Sciatic nerve (tissue), 2 donors: ENCODE data around the gene MAN1A1. TPM values are rescaled to one million over a fixed set of nuclear protein-coding genes. Genes with fewer than 3 reads are reported as not detected.

Experiments
- ATAC-seq: fragments of 200-7000 bp; cut with Tn5 transposase; one replicate; pipeline ENCODE4 v1.9.1; 2020; ENCODE audit warnings: mild to moderate bottlenecking, moderate library complexity
- DNase-seq: peaks from one replicate; pipeline ENCODE4 v3.0.0-alpha.2; 2020; ENCODE audit warnings: low spot score
- intact Hi-C: fragments of 100-400 bp; cut with DNase I; formaldehyde crosslinking; loops from one replicate; pipeline ENCODE4 v1.14.2; 2022
- total RNA-seq: library from RNA; stranded (reverse); fragmentation: NEBNext Ultra II Directional; extraction: Animal tissue kit (Norgen Biotek cat#: 25700); gene quantifications from one replicate; pipeline ENCODE4 v1.2.1, GENCODE V29; 2021
- donor health status: DM: no; HTN: no; CAD: no.
- donor health status: DM: no; HTN: no; CAD: no.

MAN1A1 gene
- total RNA-seq, 1 donor from 2014 or later = 65.1 TPM

GRCh38 chr6:119192200-119192599, 157.4 kb downstream of the MAN1A1 start:
- DNase-seq = no peak
- intact Hi-C loops = no loop called here
- no peak for ATAC-seq

- ATAC-seq = no peak
- DNase-seq = no peak
- intact Hi-C loops = no loop called here
Measured at GRCh38 chr6:119190176-119190575, 159.4 kb downstream of the MAN1A1 start.

GRCh38 chr6:119189498-119189897, 160.1 kb downstream of the MAN1A1 start:
- DNase-seq = no peak
- ATAC-seq = no peak
- intact Hi-C loops = no loop called here

DNA sequence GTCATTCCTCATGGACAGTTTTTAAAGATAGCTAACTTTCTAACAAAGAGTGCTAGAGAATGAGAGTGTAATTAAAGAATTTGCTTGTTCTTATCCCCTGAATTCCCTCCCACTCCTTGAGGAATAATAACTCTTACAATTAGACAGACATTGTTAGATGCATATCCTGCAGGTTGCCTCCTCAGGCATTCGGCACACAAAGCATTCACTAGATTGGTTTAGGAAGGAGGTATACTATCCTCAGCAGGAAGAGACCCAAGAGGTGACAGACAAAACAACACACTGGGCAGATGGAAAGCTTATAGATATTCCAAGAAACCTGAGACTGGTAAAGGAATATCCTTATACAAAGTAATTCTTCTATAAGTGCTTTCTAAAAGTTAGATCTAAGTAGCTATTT, 162.0 kb downstream of the MAN1A1 start:
- ATAC-seq (no peak), DNase-seq (no peak)
- intact Hi-C loops = no loop called here

- intact Hi-C loops = no loop called here
- DNase-seq (no peak), ATAC-seq (no peak)
Measured at GRCh38 chr6:119186490-119186889, 163.1 kb downstream of the MAN1A1 start.

DNA sequence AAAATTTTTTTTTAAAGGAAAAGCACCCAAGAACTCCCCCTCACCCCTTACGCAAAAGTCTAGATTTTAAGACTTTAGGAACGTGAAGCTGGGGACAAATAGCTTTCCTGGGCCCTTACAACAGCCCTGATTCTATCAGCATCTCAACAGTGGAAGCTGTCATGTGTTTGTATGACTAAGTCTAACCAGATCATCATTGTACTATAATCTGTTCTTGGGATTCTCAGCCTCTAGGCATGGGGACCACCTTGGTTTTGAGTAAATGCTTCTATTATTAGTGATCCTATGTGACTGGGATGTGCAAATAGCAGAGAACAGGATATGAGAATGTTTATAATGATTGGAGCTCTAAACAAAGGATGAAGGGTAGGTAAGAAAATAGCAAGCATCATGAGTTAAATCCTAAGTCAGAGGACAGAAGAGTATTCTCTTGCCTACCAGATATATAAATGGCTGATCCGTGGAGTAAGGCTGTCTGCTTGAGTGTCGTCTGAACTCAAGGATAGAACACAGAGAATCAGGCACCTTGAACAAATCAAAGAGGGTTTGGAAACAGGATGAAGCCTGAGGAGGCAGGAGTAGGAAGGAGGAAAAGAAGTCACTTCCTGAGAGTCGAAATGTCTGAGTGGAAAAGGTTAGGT, 165.4 kb downstream of the MAN1A1 start:
- intact Hi-C loops = no loop called here
- ATAC-seq (no peak), DNase-seq (no peak)

DNA sequence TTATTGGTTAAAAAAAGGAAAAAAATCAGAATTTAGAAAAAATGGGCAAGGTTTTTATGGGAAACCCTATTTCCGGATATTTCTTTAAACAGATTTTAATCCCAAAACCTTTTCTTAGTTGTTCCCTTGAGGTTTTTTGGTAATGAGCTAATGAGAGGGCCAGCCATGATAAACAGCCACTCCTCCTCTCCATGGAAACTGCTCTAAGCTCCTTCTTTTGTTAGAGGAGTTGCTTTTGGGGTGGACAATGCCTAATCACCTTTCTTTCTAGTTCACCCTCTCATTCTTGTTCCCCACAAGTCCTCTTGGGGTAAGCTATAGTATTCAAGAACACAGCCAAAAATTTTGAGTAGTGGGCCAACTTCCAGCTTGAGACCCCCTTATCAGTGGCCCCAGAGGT, 166.1 kb downstream of the MAN1A1 start:
- ATAC-seq (peak; percentile 85), DNase-seq (no peak)
- intact Hi-C loops = no loop called here

GRCh38 chr6:119182875-119183274, 166.7 kb downstream of the MAN1A1 start:
- ATAC-seq (no peak), DNase-seq (no peak)
- intact Hi-C loops = no loop called here

DNA sequence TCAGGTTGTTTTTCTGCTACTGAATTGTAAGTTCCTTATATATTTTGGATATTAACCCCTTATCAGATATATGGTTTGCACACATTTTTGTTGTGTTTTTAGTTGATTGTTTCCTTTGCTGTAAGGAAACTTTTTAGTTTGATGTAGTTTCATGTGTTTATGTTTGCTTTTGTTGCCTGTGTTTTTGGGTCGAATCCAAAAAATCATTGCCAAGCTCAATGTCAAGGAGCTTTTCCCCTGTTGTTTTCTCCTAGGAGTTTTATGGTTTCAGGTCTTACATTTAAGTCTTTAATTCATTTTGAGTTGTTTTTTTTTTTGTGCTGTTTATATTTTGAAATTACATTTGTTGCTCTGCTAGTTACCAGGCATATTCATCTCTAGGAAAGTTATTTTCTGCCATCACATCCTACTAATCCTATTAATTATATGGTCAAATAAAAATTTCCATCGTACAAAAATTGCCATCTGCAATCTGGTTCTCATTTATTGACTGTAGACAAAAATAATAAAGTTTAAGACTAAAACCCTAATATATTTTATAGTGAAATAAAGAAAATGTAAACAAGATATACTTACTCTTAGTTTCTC, 167.3 kb downstream of the MAN1A1 start:
- DNase-seq (no peak), ATAC-seq (no peak)
- intact Hi-C loops = no loop called here

DNA sequence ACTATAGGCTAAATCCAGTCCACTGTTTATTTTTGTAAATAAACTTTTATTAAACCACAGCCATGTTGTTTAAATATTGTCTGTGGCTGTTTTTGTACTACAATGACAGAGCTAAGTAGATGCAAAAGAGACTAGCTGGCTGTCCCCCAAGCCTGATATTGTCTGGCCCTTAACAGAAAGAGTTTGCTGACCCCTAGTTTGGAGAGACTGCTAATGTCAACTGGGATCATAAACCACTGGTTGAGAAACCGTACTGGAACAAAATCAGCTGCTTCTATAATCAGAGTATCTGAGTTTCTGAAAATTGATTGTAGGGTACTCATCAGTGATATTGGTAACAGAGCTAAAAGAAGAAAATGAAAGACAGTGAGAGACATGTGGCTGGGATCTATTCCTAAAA, 168.5 kb downstream of the MAN1A1 start:
- intact Hi-C loops = no loop called here
- DNase-seq (no peak), ATAC-seq (no peak)

GRCh38 chr6:119179842-119180241, 169.7 kb downstream of the MAN1A1 start:
- intact Hi-C loops = no loop called here
- DNase-seq (no peak), ATAC-seq (no peak)

- no peak for ATAC-seq
- intact Hi-C loops = no loop called here
Measured at GRCh38 chr6:119179062-119179461, 170.5 kb downstream of the MAN1A1 start.

DNA sequence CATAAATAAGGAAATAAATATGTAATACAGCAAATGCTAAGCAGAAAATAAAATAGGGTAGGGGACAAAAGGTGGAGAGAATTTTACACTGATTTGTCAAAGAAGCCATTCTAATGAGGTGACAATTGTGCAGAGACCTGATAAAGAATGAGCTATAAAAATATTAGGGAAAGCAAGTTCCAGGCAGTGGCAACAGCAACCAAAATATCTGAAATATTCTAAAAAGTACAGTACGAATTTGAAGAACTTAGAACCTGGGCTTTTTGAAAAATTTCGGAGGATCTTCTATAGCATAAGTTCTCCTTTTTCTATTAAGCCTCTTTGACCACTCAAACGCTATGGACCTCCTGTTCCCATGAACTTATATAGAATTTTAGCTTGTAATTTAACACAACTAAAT, 173.1 kb downstream of the MAN1A1 start:
- no peak for ATAC-seq
- intact Hi-C loops = no loop called here

More at GRCh38 chr6:119179062-119179461, 170.5 kb downstream of the MAN1A1 start:
- no peak for DNase-seq

GRCh38 chr6:119174879-119175817, 174.4 kb downstream of the MAN1A1 start:
- DNase-seq (no peak), ATAC-seq (no peak)
- intact Hi-C loops = no loop called here

More for the DNA sequence above, 173.1 kb downstream of the MAN1A1 start:
- DNase-seq = no peak

DNA sequence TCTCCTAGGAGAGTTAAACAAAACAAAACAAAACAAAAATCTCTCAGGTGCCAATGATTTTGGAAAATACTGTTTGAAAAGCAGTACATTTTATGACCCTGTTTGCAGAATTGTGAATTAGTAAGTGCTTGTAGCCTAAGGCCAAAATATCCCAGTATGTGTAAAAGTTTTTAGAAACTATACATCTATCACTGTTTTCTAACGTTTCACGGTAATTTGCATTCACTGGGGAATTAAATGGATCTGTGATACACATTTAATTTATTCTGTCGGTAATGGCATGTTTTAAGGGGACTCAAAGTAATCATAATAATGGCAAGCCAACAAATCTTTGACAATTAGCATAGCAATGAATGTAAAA, 175.5 kb downstream of the MAN1A1 start:
- DNase-seq (no peak), ATAC-seq (no peak)
- intact Hi-C loops = no loop called here

GRCh38 chr6:119173249-119174084, 176.1 kb downstream of the MAN1A1 start:
- intact Hi-C loops = no loop called here
- peak; percentile 86 for ATAC-seq
- DNase-seq = no peak

DNA sequence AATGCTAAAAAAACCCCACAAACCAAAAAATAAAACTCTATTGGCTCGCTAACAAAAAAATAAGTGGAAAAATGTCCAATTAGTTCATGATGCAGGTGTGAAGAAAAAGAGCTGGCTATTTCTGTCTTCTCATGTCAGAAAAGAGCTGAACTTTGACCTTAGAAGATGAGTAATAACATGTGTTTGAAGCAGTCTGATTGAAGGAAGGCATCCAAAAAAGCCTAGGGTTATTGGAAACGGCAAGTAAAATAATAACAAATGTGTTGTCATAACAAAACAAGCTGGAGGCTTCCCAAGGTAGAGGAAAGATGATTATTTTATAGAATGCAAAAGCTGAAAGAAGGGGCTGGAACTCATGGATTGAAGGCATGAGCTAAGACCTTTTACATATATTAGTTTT, 176.7 kb downstream of the MAN1A1 start:
- ATAC-seq = peak; percentile 44
- DNase-seq = no peak
- intact Hi-C loops = no loop called here

DNA sequence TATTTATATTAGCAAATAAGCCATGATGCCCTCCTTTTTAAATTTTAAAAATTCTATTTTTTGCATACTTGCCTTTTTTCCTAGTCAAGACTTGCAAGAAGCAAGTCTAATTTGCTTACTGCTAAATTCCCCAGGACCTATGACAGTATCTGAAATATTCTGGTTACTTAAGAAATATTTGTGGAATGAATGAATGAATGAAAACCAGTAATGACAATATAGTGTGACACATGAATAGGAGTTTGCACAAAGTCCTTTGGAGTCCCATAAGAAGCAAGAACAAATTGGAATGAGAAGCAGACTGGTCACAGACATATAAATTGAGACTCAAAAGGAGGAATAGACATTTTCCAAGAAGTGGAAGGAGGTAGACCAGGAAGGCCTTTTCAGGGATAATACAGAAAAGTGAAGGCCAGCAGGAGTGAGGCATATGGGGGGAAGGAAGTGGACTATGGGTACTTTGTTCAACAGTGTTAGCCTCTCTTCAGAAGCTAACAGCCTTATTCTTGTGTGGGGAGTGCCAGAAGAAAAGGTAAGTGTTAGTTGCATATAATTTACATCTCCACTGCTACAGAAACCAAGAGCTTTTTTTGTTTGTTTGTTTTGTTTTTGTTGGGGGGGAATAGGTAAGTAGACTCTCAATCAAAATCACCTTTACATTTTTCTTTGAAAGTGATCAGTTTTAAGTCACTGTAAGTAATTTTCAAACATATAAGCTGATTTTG, 177.5 kb downstream of the MAN1A1 start:
- DNase-seq (no peak), ATAC-seq (no peak)
- intact Hi-C loops = no loop called here
